Gastrocnemius medialis (tissue), 4 donors: ENCODE results near the gene FAAP20. TPM values are rescaled to one million over a fixed set of nuclear protein-coding genes. Genes with fewer than 3 reads are reported as not detected.

Experiments used
- ATAC-seq, 2 donors: fragments of 150-250 bp; one replicate each; pipeline ENCODE4 v1.9.1; 2016
- DNase-seq, 2 donors: peaks; one replicate each; pipeline ENCODE4 v3.0.0-alpha.2; 2019
- H3K27ac ChIP-seq, 4 donors: fragments of 200-600 bp; sonication (generic); 1 replicate in 1 of 4; 2 replicates in 3 of 4; pipeline ENCODE4 v1.5.1; 2016 to 2018; ENCODE audit warnings: mild to moderate bottlenecking in 2 of 4, moderate library complexity in 1 of 4
- H3K27me3 ChIP-seq, 3 donors: fragments of 200-600 bp; sonication (generic) in 2 of 3; 1 replicate in 1 of 3; 2 replicates in 2 of 3; pipeline versions ENCODE4 v1.5.1 to v1.6.0; 2016 to 2019; ENCODE audit warnings: mild to moderate bottlenecking in 1 of 3, moderate library complexity in 1 of 3
- H3K36me3 ChIP-seq, 2 donors: fragments of 200-600 bp; sonication (generic) in 1 of 2; one replicate each; pipeline ENCODE4 v1.5.1; 2017 to 2018
- H3K4me1 ChIP-seq, 2 donors: fragments of 200-600 bp; sonication (generic) in 1 of 2; one replicate each; pipeline ENCODE4 v1.5.1; 2016 to 2017; ENCODE audit warnings: mild to moderate bottlenecking in 2 of 2
- H3K4me3 ChIP-seq, 4 donors: fragments of 200-600 bp; sonication (generic) in 3 of 4; 1 replicate in 1 of 4; 2 replicates in 3 of 4; pipeline ENCODE4 v1.5.1; 2016 to 2019; ENCODE audit warnings: mild to moderate bottlenecking in 2 of 4
- H3K9me3 ChIP-seq, 3 donors: fragments of 200-600 bp; sonication (generic) in 2 of 3; 1 replicate in 1 of 3; 2 replicates in 2 of 3; pipeline ENCODE4 v1.5.1; 2016 to 2019
- CTCF ChIP-seq, 5 experiments: fragments of 450-650 bp in 3 of 5; fragments of 200-600 bp in 2 of 5; sonication (generic) in 2 of 5; IDR thresholded peaks in 4 of 5; conservative IDR thresholded peaks in 1 of 5; 1 replicate in 4 of 5; 2 replicates in 1 of 5; pipeline ENCODE4 v1.5.1; 2016 to 2019; ENCODE audit warnings: antibody characterized with exemption in 5 of 5, mild to moderate bottlenecking in 3 of 5, moderate library complexity in 3 of 5
- POLR2A ChIP-seq, 2 donors: fragments of 450-650 bp; IDR thresholded peaks; one replicate each; pipeline ENCODE4 v1.6.1; 2017; ENCODE audit warnings: antibody characterized with exemption in 2 of 2, mild to moderate bottlenecking in 2 of 2, moderate library complexity in 2 of 2
- in situ Hi-C, 4 donors: fragments of 200-750 bp; cut with MboI; loops; one replicate each; pipeline versions ENCODE4 v1.15.0 to v1.8.0; 2017; ENCODE audit warnings: low sequenced_read_pairs in 4 of 4
- intact Hi-C: fragments of 100-400 bp; cut with DNase I; formaldehyde crosslinking; loops from one replicate; pipeline ENCODE4 v1.15.1; 2023; ENCODE audit warnings: low total_unique reads
- total RNA-seq, 4 donors: library from RNA; depleted of rRNA; stranded (reverse); fragments of >200 nt; gene quantifications; one replicate each; pipeline versions ENCODE4 v1.1.0 to v1.2.3, GENCODE V29; 2016

The FAAP20 gene
- total RNA-seq, 4 donors from 2014 or later, result 12.1 to 26.2 (median 17.3) TPM

- in situ Hi-C loops, result loop anchor here in 2 of 4 donors (25.0 kb wide), 1 partner anchor 412 kb away; the partner anchor contains the start of gene PRXL2B (in 2 of the 2)
- H3K27ac ChIP-seq, result no peak overlapping the region
- intact Hi-C loops, result no loop called here
These were observed 19.5 kb downstream of the FAAP20 start for GRCh38 chr1:2175055-2175414.

GRCh38 chr1:2174348-2175054 lies 20.1 kb downstream of the FAAP20 start:
- in situ Hi-C loops, result loop anchor here in 2 of 4 donors (25.0 kb wide), 1 partner anchor 413 kb away; the partner anchor contains the start of gene PRXL2B (in 2 of the 2)
- Histone ChIP-seq H3K36me3 (no peaks in the 10 kb centered on the region), H3K27ac (no peak overlapping the region), H3K27me3 (peaks cover 0 to 3% (median 0%) of the 10 kb centered on the region in 3 donors), H3K9me3 (no peaks in the 10 kb centered on the region), H3K4me1 (peaks cover 0 to 6% of the 10 kb centered on the region in 2 donors), H3K4me3 (peak overlapping the region; percentile 46 to 72 (median 56))
- peak; percentile 53 to 90 (median 82) for TF ChIP-seq CTCF (IDR thresholded peaks at IDR 0.05 in 4 of 5, conservative IDR thresholded peaks at IDR 0.05 in 1 of 5)
- TF ChIP-seq POLR2A (IDR thresholded peaks at IDR 0.05), result no peak
- ATAC-seq (peak; percentile 67 to 80), DNase-seq (no peak)
- intact Hi-C loops, result no loop called here

More at GRCh38 chr1:2175055-2175414, 19.5 kb downstream of the FAAP20 start:
- Histone ChIP-seq H3K4me1 (peaks cover 0 to 6% of the 10 kb centered on the region in 2 donors), H3K9me3 (no peaks in the 10 kb centered on the region), H3K36me3 (no peaks in the 10 kb centered on the region), H3K4me3 (peak overlapping the region; percentile 46 to 72 (median 56)), H3K27me3 (peaks cover 0 to 2% (median 0%) of the 10 kb centered on the region in 3 donors)
- no peak for DNase-seq
- TF ChIP-seq CTCF (IDR thresholded peaks at IDR 0.05 in 4 of 5, conservative IDR thresholded peaks at IDR 0.05 in 1 of 5) (no peak), POLR2A (IDR thresholded peaks at IDR 0.05) (no peak)
- no peak for ATAC-seq

GRCh38 chr1:2173546-2174347 lies 20.8 kb downstream of the FAAP20 start:
- TF ChIP-seq POLR2A (IDR thresholded peaks at IDR 0.05) (no peak), CTCF (IDR thresholded peaks at IDR 0.05 in 4 of 5, conservative IDR thresholded peaks at IDR 0.05 in 1 of 5) (no peak)
- DNase-seq, result no peak
- in situ Hi-C loops (no loop called here), intact Hi-C loops (no loop called here)
- Histone ChIP-seq H3K27ac (no peak overlapping the region), H3K4me3 (no peak overlapping the region), H3K4me1 (peaks cover 0 to 6% of the 10 kb centered on the region in 2 donors), H3K36me3 (no peaks in the 10 kb centered on the region), H3K27me3 (peaks cover 0 to 3% (median 0%) of the 10 kb centered on the region in 3 donors), H3K9me3 (no peaks in the 10 kb centered on the region)
- no peak for ATAC-seq

- in situ Hi-C loops, result no loop called here
- intact Hi-C loops, result no loop called here
- no peaks in the 10 kb centered on the region for H3K9me3 ChIP-seq
- peaks cover 0 to 6% of the 10 kb centered on the region in 2 donors for H3K4me1 ChIP-seq
- no peak for TF ChIP-seq CTCF (IDR thresholded peaks at IDR 0.05 in 4 of 5, conservative IDR thresholded peaks at IDR 0.05 in 1 of 5)
- no peak for TF ChIP-seq POLR2A (IDR thresholded peaks at IDR 0.05)
- DNase-seq, result no peak
- ATAC-seq, result no peak
- H3K27ac ChIP-seq, result no peak overlapping the region
- H3K36me3 ChIP-seq, result no peaks in the 10 kb centered on the region
- H3K27me3 ChIP-seq, result peaks cover 0 to 4% (median 3%) of the 10 kb centered on the region in 3 donors
- no peak overlapping the region for H3K4me3 ChIP-seq
These were observed 21.9 kb downstream of the FAAP20 start for GRCh38 chr1:2172551-2173146.
